ENCODE results near the gene SLC22A12. TPM values are rescaled to one million over a fixed set of nuclear protein-coding genes. Genes with fewer than 3 reads are reported as not detected.
A peak's percentile ranks its signal among the peaks of the same experiment; 100 is the strongest.
"Not testable (repeated sequence)": the region's sequence is repeated elsewhere in the genome, so short reads cannot be mapped to it uniquely, and the experiment has no call there.

SLC22A12 gene
- not detected in 2 replicates for total RNA-seq (2014; rRNA removed; shearing (Covaris generic))

DNA sequence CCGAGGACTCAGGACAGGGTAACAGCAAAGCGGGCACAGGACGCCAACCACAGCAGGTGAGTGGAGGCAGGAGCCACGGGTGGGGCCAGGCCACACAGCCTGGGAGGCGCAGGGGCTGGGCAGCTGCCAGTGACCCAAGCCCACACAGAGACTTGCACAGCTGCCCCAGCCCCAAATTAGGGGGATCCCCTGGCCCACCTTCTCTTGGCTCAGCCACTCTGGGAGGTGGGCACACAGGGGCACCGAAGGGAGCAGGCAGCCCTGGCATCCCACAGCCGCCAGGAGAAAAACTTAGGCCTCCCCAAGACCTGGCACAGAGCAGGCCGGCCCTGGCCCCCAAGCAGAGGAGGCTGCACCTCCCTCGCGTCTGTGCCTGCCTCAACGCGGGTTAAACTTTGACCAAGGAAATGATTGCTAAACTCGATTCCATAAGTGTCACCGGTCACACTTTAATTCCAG, at the start of gene SLC22A12:
SLC22A12 (plus strand) TSS at position 458 of the 459 bp plus-strand sequence. CDS start 337 bp downstream, outside the sequence.
- DNase-seq (ENCODE audit: low spot score): no peak

DNA sequence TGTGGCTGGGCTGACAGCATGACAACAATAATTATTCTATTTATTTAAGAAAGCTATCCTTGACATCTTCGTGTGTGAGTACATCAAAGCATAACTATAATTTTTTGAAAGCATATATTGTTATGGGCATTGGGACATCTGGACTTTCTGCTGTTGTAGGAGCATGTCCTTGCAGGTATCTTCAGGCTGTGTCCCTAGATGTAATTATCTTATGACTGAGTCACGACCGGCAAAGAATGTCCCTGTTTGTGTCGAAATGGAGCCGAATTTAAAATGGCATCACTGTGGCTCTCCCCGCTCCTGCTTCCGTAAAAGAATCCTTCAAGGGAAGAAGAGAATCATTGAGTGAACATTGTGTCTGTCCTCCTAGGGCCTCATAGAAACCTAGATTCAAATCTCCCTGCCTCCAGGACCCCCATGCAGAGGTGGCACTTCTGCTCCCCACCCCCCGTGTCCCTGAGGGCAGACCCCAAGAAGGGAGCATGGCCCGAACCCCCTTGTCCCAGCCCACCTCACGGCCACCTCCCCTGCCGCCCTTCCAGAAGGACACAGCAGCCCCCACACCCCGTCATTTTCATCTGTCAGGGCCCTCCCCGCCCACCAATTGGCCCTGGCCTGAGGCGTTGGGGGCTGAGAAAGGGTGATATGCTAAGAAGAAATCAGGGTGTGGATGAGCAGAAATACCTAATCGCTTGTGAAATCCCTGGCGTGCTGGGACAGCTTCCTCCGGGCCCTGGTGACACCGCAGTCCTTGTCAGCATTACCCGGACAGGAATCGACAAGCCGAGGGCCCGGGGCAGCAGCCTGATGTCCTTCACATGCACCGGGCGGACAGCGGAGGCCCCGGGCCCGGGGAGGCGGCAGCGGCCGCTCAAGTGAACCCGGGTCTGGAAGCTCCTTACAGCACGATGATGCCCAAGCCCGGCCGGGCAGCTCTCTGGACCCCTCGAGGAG, 48.6 kb upstream of the SLC22A12 start:
- DNase-seq (ENCODE audit: low spot score): no peak

DNA sequence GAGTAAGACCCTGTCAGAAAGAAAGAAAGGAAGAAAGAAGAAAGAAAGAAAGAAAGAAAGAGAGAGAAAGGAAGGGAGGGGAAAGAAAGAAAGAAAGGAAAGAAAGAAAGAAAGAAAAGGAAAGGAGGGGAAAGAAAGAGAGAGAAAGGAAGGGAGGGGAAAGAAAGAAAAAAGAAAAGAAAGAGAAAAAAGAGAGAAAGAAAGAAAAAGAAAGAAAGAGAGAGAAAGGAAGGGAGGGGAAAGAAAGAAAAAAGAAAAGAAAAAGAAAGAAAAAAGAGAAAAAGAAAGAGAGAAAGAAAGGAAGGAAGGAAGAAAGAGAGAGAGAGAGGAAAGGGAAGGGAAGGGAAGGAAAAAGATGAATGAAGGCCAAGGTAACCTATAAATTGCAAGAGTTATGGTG, 47.2 kb upstream of the SLC22A12 start:
- no peak for DNase-seq (ENCODE audit: low spot score)

DNA sequence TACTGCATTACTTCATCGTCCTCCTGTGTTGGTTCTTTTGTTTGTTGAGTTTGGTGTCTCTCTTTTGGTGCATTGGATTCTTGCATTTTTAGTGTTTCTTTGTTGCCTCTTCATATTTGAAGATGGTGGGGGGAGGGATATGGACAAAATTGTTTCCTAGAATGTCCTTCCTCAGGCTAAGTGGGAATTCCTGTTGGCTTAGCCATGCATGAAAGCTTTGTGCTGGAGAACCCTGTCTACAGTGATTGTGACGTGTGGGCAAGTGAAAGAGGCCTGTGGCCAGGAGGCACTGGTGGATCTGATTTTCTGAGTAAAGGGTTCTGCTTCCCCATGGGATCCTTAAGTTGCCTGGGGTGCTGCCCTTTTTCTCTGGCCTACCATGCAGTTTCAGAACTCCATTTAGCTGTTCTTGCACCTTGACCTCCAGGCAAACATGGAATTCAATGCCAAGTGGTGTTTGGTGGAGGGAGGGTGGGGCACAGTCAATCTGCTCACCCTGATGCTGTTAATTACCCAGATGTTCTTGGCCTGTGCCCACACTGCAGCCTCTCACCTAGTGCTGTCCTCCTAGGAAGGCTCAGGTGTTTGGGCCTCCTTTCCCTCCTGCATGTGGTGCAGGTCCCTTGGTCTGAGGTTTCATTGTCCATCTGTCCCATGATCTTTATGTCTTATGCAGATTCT, 46.3 kb upstream of the SLC22A12 start:
- DNase-seq (ENCODE audit: low spot score): no peak

DNA sequence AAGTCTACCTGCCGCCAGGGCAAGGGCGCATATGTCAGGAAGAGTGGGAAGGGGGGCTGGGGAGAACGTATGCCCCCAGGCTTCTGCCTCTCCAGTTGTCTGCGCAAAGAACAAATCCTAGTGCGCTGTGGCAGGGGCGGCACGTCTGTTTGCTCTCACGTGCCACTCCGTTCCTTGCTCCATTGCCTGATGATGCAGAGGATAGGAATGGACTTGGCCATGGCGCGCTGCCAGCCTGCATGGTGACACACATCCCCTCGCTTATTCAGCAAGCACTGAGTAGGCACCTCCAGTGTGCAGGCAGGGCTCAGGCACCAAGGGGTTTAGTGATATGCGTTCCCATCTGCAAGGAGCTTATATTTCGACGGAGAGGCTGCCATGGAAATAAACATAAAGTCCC, 45.4 kb upstream of the SLC22A12 start:
- peak; percentile 25 for DNase-seq (ENCODE audit: low spot score)

DNA sequence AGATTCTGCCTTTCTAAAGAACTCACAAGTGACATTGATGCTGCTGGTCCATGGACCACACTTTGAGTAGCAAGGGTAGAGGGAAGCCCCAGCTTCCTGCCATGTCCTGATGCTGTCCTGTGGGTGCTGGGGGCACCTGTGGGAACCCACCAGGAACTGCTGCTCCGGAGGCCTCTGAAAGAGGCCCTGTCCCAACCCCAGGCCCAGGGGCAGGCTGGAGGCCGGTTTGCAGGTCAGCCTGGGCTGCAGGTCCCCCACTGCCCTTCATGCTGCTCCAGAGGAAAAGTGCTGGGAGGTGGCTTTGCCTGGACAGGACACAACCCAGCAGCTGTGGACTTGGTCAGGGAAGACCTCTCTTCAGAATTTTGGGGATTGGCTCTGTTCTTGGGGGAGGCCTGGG, 44.8 kb upstream of the SLC22A12 start:
- no peak for DNase-seq (ENCODE audit: low spot score)

DNA sequence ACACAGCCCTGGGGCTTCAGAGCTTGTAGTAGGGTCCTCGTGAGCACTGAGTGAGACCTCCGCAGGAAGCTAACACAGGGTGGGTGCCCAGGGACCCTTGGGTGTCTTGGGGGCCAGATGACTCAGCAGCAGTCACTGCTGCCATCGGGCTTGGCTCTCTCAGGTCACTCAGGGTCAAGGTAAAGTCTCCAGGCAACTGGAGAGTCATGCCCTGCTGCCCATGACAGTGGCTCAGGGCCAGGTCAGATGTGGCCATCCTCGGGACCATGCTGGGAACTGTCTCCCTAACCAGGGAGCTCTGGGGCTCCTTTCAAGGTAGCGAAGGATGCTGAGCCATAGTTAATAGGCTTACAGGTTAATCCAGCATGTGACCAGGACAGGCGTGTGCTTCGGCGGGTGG, 44.4 kb upstream of the SLC22A12 start:
- no peak for DNase-seq (ENCODE audit: low spot score)

DNA sequence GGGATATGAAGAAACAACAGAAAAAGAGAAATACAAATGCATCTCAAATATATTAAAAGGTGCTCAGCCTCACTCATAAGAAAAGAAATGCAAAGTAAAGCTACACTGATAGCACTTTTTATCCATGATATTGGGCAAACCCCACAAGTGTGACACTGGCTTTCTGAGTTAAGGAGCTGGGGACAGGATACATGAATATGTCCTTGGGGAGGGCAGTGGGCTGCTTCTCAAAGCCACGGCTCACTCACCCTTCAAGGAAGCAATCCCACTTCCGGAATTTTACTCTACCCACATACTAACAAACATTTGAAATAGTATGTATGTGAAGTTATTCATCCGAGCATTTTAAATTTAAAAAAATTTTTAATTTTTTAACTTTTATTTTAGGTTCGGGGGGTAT, 41.1 kb upstream of the SLC22A12 start:
- no peak for DNase-seq (ENCODE audit: low spot score)

DNA sequence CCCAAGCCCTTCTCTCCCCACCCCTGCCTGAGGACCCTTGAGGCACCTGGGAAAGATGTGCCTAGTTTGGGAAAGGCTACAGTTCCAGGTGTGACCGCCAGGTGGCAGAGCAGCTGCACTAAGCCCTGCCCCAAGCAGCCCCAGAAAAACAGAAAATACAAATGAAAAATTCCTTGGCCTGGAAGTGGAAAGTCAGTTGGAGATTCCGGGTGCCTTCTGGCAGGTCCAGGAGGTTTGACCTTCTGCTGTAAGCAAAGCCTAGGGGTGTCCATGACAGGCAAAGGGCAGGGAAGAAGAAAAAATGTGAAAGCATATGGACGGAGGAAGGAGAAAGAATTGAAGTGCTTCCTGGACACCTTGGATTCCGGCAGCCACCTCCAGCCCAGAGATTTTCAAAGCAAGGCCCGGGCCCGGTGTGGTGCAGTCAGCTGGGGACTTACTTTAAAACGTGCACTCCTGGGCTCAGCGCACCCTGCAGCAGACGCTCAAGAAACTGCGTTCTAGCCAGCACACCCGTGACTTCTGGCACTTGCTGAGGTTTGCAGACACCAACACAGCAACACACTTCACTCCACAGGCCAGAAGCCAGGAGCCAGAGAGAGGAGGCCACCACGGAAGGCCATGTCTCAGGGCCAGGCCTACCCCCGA, 37.3 kb upstream of the SLC22A12 start:
- peak; percentile 58 for DNase-seq (ENCODE audit: low spot score)

DNA sequence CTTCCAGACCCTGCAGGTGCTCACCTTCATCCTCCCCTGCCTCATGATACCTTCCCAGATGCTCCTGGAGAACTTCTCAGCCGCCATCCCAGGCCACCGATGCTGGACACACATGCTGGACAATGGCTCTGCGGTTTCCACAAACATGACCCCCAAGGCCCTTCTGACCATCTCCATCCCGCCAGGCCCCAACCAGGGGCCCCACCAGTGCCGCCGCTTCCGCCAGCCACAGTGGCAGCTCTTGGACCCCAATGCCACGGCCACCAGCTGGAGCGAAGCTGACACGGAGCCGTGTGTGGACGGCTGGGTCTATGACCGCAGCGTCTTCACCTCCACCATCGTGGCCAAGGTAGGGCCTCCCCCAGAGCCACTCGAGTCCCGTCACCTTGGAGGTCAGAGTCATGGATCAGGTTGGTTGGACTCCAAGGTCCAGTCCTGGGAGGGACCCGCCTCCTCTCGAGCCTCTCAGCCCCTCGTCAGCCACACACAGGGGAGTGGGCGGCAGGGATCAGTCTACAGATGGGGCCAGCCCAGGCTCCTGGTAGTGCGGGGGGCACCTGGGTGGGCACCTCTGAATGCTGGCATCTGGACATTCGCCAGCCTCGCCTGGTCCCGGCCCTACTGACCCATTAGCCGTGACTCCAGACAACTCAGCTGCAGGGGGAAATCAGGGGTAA, 34.8 kb upstream of the SLC22A12 start:
- DNase-seq (ENCODE audit: low spot score): no peak

DNA sequence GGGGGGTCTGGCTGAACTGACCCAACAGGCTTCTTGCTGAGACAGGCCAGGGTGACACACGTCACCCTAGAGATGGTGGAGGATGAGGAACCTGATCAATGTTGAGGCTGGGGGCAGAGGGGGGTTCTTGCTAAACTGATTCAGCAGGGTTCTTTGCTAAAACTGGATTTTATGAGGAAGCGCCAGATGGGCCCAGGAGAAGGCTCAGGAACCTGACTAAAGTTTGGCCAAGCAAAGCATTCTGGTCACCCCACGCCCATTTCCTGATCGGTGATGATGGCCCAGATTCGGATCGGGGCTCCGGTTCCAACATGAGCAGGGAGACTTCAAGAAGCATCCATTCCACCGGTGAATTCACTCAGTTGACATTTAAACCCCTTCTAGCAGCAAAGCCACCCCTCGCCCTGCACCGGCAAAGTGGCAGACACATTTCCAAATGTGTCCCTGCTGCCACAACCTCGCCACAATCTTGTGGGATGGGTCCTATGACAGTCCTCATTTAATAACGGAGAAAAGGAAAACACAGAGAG, 34.2 kb upstream of the SLC22A12 start:
- no peak for DNase-seq (ENCODE audit: low spot score)

DNA sequence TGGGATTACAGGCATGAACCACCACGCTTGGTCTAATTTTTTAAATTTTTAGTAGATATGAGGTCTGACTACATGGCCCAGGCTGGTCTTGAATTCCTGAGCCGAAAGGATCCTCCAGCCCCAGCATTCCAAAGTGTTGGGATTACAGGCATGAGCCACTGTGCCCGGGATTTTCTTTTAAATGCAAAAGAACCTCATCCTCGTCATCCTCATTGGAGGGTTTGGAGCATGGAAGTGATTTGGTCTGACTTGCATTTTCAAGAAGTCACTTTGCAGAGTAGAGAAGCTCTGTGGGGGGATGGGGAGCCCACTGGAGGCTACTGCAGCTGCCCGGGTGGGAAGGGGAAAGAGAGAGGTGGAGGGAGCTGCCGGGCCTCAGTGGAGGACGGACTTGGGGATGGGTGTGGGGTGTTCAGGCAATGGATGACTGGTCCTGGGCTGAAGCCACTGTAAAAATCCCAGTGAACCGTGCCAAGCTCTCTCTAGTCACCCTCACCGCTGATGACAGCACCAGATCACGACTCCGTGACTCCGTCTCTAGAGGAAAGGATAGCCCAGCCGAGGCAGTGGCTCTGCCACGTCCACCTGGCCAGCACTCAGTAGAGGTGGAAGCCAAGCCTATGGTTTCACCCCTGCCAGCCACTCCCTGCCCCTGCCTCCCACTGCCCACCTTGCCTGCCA, 32.8 kb upstream of the SLC22A12 start:
- DNase-seq (ENCODE audit: low spot score): no peak

DNA sequence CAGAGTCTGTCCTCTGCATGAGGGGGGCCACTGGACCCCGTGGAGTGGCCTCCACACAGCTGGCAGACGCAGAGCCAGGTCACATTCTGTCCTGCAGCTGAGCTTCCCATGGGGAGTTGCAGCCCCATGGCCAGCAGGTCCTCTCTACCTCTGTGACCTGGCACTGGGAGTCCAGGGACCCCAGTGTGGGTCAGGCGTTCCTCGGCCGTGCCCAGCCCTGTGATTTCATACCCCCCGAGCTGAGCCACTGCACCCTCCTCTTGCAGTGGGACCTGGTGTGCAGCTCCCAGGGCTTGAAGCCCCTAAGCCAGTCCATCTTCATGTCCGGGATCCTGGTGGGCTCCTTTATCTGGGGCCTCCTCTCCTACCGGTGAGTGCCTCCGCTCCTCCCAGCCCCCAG, 32.2 kb upstream of the SLC22A12 start:
- DNase-seq (ENCODE audit: low spot score): no peak

DNA sequence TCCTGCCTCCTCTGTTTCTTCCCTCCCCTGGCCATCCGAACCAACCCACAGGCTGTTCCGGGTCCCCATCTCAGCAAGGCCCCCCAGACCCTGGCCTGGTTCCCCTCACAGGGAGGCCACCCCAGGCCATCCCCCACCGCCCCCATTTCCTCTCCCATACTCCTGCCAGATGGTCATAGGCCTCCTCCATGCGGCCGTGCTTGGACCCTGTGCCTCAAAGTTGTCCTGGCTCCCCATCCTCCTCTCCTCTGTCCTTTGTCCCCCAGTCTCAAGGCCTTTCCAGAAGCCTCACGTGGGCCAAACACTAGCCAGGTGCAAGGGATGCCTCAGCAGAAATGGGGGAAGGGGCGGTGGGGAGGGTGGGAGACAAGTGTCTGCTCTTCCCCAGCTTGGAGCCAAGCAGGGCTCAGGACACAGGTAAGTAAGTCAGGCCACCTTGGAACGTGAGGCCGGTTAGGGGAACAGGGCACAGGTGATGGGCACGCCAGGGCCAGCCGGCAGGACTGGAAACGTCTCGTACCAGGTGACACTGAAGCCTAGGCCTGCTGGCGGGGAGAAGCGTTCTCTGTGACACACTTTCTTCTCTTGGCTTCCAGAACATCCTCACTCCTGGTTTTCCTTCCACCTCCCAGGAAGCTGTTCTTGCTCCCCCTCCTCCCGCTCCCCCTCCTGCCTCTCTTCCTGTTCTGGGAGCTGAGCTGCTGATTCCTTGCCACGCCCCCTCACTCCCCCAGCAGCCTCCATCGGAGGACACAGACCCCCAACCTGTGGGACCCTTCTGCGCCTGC, 31.5 kb upstream of the SLC22A12 start:
- no peak for DNase-seq (ENCODE audit: low spot score)

DNA sequence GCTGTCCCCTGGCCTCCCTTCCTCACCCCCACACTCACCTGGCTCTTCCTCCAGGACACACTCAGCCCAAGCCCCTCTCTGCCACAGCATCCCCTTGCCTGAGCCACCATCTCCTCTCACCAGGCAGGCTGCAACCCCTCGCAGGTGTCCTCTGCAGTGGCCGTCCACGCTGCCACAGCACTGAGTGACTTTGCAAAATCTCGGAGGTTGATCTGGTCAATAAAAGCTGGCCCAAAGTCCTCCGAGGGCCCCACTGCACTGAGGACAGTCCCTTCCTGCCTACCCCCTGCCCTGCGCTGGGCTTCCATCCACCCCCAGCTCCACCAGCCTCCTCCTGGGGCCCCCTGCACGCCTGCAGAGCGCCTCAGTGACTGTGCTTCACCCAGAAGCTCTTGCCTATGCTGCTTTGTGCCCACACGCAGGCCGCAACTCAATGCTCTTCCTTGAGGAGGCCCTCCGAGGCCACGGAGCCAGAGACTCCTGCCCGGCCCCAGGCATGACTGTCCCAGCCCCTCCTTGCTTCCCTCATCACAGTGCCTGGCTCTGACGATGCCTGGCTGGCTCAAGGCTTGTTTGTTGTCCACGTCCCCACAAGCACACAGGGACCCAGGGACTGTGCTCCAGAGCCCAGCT, 30.8 kb upstream of the SLC22A12 start:
- DNase-seq (ENCODE audit: low spot score): no peak

DNA sequence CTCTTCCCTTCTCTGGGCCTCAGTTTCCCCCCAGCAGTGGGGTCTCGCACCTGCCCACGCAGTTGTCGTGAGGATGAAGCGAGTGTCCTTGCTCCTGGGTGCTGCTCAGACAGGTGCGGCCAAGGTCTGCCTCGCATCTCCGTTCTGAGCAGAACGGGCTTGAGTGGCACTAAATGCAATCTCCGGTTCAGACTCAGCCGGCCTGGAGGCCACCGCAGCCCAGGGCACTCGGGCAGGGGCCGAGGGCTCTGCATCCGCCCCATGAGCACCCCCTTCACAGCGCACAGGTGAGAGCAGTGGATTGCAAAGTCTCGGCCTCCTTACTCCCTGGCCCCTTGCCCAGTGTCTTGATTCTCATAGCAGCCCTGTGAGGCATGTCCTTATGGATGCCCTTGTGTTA, 30.1 kb upstream of the SLC22A12 start:
- no peak for DNase-seq (ENCODE audit: low spot score)

DNA sequence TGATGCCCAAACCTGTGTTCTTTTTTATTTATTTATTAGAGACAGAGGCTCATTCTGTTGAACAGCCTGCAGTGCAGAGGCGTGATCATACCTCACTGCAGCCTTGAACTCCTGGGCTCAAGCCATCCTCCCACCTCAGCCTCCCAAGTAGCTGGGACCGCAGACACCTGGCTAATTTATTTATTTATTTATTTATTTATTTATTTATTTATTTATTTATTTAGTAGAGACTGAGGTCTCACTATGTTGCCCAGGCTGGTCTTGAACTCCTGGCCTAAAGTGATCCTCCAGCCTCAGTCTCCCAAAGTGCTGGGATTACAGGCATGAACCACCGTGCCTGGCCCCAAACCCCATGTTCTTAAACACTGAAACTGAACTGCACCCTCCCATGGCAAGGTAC, 29.6 kb upstream of the SLC22A12 start:
- DNase-seq (ENCODE audit: low spot score): not testable (repeated sequence)

DNA sequence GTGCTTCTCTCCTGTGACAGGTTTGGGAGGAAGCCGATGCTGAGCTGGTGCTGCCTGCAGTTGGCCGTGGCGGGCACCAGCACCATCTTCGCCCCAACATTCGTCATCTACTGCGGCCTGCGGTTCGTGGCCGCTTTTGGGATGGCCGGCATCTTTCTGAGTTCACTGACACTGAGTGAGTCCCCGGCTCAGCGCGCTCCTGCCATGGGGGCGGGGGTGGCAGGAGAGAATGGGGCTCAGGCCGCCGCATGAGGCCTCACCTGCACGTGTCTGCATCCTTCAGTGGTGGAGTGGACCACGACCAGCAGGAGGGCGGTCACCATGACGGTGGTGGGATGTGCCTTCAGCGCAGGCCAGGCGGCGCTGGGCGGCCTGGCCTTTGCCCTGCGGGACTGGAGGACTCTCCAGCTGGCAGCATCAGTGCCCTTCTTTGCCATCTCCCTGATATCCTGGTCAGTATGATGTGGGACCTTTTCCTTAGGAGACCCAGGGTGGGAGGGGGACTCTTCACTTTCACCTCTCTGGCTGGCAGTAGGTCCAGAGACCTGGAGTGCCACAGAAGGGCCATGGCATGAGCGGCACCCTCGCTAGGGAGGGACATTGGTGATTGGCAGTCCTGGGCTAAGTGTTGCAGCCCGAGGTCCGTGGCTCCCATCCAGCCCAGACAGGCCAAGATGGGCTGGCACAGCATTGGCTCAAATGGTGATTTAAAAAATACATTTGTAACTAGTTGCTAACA, 28.9 kb upstream of the SLC22A12 start:
- DNase-seq (ENCODE audit: low spot score): no peak

All from HT-29 (cell line).